Measurements from ENCODE around the gene ST3GAL5. TPM values are rescaled to one million over a fixed set of nuclear protein-coding genes. Genes with fewer than 3 reads are reported as not detected.

ST3GAL5 gene
- total and polyA plus RNA-seq, 8 donors = 4.1 to 84.2 (median 11.8) TPM

DNA sequence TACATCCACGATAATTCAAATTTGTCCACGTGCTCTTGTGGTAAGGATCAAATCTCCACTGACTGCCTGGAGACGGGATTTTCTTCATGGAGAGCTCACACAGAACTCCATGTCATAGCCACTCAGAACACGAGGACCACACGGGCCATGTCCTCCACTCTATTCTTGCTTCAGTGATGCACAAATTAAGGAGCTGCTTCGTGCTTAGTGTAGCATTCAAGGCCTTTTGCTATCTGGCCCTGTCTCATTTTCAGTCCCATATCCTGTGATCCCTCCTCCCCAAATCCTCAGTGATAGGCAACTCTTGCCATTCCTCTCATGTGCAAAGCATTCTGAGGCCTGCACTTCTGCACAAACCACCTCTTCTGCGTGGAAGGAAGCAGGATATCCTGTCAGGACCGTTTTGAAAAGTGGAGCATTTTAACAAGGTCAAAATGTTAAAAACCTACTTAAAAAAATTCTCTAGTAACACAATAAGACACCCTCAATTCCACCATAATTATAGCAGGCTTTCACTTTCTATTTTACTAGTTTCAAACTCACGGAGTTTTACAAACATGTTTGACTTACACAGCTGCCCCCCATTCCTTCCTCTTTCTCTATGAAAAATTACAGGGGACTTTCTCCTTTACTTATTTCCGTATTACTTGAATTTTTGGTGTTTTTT, 35.2 kb downstream of the ST3GAL5 start:
- no peak for TF ChIP-seq POLR2AphosphoS5 (IDR thresholded peaks at IDR 0.05)
- TF ChIP-seq, protein P1, sequence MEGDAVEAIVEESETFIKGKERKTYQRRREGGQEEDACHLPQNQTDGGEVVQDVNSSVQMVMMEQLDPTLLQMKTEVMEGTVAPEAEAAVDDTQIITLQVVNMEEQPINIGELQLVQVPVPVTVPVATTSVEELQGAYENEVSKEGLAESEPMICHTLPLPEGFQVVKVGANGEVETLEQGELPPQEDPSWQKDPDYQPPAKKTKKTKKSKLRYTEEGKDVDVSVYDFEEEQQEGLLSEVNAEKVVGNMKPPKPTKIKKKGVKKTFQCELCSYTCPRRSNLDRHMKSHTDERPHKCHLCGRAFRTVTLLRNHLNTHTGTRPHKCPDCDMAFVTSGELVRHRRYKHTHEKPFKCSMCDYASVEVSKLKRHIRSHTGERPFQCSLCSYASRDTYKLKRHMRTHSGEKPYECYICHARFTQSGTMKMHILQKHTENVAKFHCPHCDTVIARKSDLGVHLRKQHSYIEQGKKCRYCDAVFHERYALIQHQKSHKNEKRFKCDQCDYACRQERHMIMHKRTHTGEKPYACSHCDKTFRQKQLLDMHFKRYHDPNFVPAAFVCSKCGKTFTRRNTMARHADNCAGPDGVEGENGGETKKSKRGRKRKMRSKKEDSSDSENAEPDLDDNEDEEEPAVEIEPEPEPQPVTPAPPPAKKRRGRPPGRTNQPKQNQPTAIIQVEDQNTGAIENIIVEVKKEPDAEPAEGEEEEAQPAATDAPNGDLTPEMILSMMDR (IDR thresholded peaks at IDR 0.05) = no peak
- no peaks in the 10 kb centered on the region for H3K27me3 ChIP-seq
- H3K36me3 ChIP-seq = peaks cover 0 to 42% (median 27%) of the 10 kb centered on the region in 4 donors
- intact Hi-C loops (cut with DNase I; ENCODE audit: low total_unique reads) = no loop called here
- H3K9me3 ChIP-seq = no peaks in the 10 kb centered on the region
- WGBS, 5 donors = 68 to 73% (median 70%) methylated on average over 10 of the region's 10 CpGs
- H3K4me3 ChIP-seq = no peak overlapping the region
- H3K27ac ChIP-seq = peak overlapping the region; percentile 20 to 75 (median 65)
- peak in 1 of 2 donors; percentile 47 for DNase-seq
- H3K4me1 ChIP-seq = peaks cover 3 to 18% (median 11%) of the 10 kb centered on the region in 4 donors

DNA sequence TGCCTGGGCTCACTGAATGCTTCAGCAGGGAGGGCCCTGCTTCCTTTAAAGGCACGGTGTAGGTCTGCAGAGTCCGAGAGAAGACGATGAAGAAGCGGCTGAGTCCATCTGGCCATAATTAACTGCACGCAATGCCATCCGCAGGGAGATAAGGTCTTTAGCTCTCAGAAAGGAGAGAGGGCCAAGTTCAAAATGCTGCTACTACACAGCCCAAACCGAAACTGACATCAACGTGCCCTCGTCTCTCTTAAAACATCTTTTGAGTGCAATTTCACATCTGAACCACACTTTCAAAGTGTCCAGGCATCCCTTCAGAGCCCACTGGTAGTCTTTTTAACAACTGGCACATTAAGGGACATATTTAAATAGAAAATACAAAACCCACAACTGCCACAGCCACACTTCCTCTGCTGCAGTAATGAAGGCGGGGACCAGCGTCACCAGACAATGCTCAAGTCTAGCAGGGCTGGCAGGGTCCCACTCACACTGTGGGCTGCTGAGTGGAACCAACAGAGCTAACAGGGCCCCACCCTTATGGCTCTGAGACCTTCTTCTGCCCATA, 35.8 kb downstream of the ST3GAL5 start:
- Histone ChIP-seq H3K4me3 (no peak overlapping the region), H3K27ac (peak overlapping the region; percentile 20 to 75 (median 65)), H3K27me3 (no peaks in the 10 kb centered on the region), H3K9me3 (no peaks in the 10 kb centered on the region), H3K4me1 (peaks cover 3 to 18% (median 11%) of the 10 kb centered on the region in 4 donors), H3K36me3 (peaks cover 0 to 36% (median 23%) of the 10 kb centered on the region in 4 donors)
- intact Hi-C loops (cut with DNase I; ENCODE audit: low total_unique reads) = no loop called here
- WGBS, 5 donors = 64 to 82% (median 78%) methylated on average over 11 of the region's 11 CpGs
- peak; percentile 45 to 64 for DNase-seq
- TF ChIP-seq POLR2AphosphoS5 (IDR thresholded peaks at IDR 0.05) (no peak), EP300 (IDR thresholded peaks at IDR 0.05) (no peak), POLR2A (IDR thresholded peaks at IDR 0.05) (no peak)
- TF ChIP-seq, protein P1 (IDR thresholded peaks at IDR 0.05) = no peak

DNA sequence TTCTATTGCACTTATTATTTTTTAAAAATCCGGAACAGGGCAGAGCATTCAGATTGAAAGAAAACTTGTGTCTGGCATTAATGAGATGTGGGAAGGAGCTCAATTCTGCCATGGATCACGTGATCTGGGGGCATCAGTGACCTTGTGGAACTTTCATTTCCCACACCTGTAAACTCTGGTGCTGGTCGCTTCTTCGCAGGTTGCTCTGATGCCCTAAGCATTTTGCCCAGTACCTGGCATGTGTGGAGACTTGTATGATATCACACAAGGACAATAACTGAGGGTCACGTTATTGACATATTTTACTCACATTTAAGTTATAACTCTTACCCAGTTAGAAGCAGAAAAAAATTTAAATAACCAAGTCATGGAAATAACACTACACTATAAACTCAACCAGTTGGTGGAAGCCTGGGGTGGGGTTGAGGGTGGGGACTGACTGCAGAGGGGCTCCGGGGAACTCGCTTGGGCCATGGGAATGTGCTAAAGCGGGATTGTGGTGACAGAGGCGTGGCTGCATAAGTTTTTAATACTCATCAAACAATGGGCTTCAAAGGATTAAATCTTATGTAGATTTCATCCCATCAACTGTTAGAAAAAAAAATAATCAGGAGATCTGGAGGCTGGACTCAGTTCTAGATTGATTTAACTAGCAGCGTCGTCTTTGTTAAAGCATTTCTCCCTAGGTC, 36.5 kb downstream of the ST3GAL5 start:
- peak overlapping the region in 4 of 5 donors; percentile 63 to 75 (median 66) for H3K27ac ChIP-seq
- intact Hi-C loops (cut with DNase I; ENCODE audit: low total_unique reads) = no loop called here
- TF ChIP-seq POLR2AphosphoS5 (IDR thresholded peaks at IDR 0.05) = no peak
- no peak for TF ChIP-seq POLR2A (IDR thresholded peaks at IDR 0.05)
- TF ChIP-seq, protein P1 (IDR thresholded peaks at IDR 0.05) = no peak
- TF ChIP-seq EP300 (IDR thresholded peaks at IDR 0.05) = no peak
- H3K9me3 ChIP-seq = no peaks in the 10 kb centered on the region
- peaks cover 3 to 18% (median 11%) of the 10 kb centered on the region in 4 donors for H3K4me1 ChIP-seq
- DNase-seq = no peak
- no peak overlapping the region for H3K4me3 ChIP-seq
- H3K27me3 ChIP-seq = no peaks in the 10 kb centered on the region
- peaks cover 0 to 36% (median 27%) of the 10 kb centered on the region in 4 donors for H3K36me3 ChIP-seq
- 84 to 90% (median 89%) methylated on average over 11 of the region's 11 CpGs for WGBS, 5 donors

DNA sequence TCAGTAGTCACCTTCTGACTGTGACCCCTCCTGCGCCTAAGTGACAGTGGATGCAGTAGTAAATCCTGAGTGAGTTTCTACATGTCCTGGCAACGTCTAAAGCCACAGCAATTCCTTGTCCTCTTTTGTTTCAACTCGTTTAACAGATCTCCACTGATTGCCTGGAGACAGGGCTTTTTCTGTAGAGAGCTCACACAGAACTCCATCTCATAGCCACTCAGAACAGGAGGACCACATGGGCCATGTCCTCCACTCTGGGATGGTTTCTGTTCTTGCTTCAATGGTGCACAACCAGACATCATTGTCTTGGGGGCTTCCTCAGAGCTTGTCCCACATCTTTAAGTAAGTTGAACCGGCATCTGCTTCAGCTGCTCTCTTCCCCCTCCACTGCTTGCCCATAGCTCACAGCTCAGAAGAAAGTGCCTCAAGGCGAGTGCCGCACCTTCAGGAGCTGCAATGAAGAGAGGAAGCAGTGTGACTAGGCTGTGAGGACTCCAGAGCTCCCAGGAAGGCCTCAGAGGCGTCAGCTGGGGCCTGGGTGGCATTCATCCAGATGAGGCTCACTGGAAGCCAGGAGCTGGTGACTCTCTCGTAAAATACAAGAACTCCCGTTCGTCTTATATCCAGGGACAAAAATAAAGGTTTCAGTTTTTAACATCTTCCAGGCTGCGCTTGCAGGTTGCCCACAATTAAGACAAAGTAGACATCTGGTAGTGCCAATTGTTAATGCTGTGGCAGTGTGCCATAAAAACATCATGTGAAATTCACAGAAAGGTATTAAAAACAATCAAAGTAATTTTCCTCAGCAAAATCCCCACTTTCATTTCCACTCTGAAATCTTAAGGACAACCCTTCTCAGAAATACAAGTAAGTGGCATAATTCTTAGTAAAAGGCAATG, 37.3 kb downstream of the ST3GAL5 start:
- Histone ChIP-seq H3K36me3 (peaks cover 0 to 38% (median 32%) of the 10 kb centered on the region in 4 donors), H3K27me3 (no peaks in the 10 kb centered on the region), H3K9me3 (no peaks in the 10 kb centered on the region), H3K27ac (peak overlapping the region; percentile 22 to 75 (median 65)), H3K4me1 (peaks cover 3 to 18% (median 11%) of the 10 kb centered on the region in 4 donors), H3K4me3 (no peak overlapping the region)
- intact Hi-C loops (cut with DNase I; ENCODE audit: low total_unique reads) = no loop called here
- DNase-seq = peak in 1 of 2 donors; percentile 35
- 61 to 77% (median 72%) methylated on average over 11 of the region's 11 CpGs for WGBS, 5 donors
- TF ChIP-seq, protein P1 (IDR thresholded peaks at IDR 0.05) = no peak
- no peak for TF ChIP-seq EP300 (IDR thresholded peaks at IDR 0.05)
